Lower lobe of right lung (tissue), 2 donors: ENCODE data around the gene CTNNBL1. TPM values are rescaled to one million over a fixed set of nuclear protein-coding genes. Genes with fewer than 3 reads are reported as not detected.

Experiments used
- ATAC-seq, 2 donors: fragments of 200-7000 bp; cut with Tn5 transposase; one replicate each; pipeline ENCODE4 v1.9.1; 2020 to 2022; ENCODE audit warnings: mild to moderate bottlenecking in 2 of 2, moderate library complexity in 2 of 2
- DNase-seq: peaks from one replicate; pipeline ENCODE4 v3.0.0-alpha.2; 2020
- H3K27ac ChIP-seq: fragments of 200-600 bp; one replicate; pipeline ENCODE4 v1.8.0; 2022
- H3K27me3 ChIP-seq: fragments of 200-600 bp; one replicate; pipeline ENCODE4 v1.8.0; 2022; ENCODE audit warnings: low read depth
- H3K36me3 ChIP-seq: fragments of 200-600 bp; one replicate; pipeline ENCODE4 v1.8.0; 2022; ENCODE audit warnings: mild to moderate bottlenecking
- H3K4me1 ChIP-seq: fragments of 200-600 bp; one replicate; pipeline ENCODE4 v1.8.0; 2022
- H3K4me3 ChIP-seq: fragments of 200-600 bp; one replicate; pipeline ENCODE4 v1.8.0; 2022; ENCODE audit warnings: mild to moderate bottlenecking
- H3K9me3 ChIP-seq: fragments of 200-600 bp; one replicate; pipeline ENCODE4 v1.8.0; 2022
- intact Hi-C: fragments of 100-400 bp; cut with DNase I; formaldehyde crosslinking; loops from one replicate; pipeline ENCODE4 v1.11.0; 2022
- total RNA-seq: library from RNA; stranded (reverse); fragmentation: NEBNext Ultra II Directional; extraction: Animal tissue kit (Norgen Biotek cat#: 25700); gene quantifications from one replicate; pipeline ENCODE4 v1.2.1, GENCODE V29; 2021
- TF ChIP-seq, protein P1 (sequence below): fragments of 200-600 bp; IDR thresholded peaks from one replicate; pipeline ENCODE4 v1.8.0; 2022; ENCODE audit warnings: antibody characterized with exemption, mild to moderate bottlenecking
- donor health status: DM: no; HTN: yes; CAD: no; lungs with severe emphysema.

The CTNNBL1 gene
- total RNA-seq, 1 donor from 2014 or later, result 52.3 TPM

GRCh38 chr20:37798312-37798711, 104.5 kb downstream of the CTNNBL1 start:
- H3K36me3 ChIP-seq, result peaks cover 37% of the 10 kb centered on the region

GRCh38 chr20:37800618-37801017, 106.8 kb downstream of the CTNNBL1 start:
- intact Hi-C loops, result no loop called here
- Histone ChIP-seq H3K36me3 (peaks cover 45% of the 10 kb centered on the region), H3K9me3 (no peaks in the 10 kb centered on the region), H3K4me1 (no peaks in the 10 kb centered on the region), H3K27me3 (no peaks in the 10 kb centered on the region), H3K4me3 (no peak overlapping the region), H3K27ac (no peak overlapping the region)
- ATAC-seq (no peak), DNase-seq (no peak)
- TF ChIP-seq, protein P1, sequence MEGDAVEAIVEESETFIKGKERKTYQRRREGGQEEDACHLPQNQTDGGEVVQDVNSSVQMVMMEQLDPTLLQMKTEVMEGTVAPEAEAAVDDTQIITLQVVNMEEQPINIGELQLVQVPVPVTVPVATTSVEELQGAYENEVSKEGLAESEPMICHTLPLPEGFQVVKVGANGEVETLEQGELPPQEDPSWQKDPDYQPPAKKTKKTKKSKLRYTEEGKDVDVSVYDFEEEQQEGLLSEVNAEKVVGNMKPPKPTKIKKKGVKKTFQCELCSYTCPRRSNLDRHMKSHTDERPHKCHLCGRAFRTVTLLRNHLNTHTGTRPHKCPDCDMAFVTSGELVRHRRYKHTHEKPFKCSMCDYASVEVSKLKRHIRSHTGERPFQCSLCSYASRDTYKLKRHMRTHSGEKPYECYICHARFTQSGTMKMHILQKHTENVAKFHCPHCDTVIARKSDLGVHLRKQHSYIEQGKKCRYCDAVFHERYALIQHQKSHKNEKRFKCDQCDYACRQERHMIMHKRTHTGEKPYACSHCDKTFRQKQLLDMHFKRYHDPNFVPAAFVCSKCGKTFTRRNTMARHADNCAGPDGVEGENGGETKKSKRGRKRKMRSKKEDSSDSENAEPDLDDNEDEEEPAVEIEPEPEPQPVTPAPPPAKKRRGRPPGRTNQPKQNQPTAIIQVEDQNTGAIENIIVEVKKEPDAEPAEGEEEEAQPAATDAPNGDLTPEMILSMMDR, result no peak

More at GRCh38 chr20:37798312-37798711, 104.5 kb downstream of the CTNNBL1 start:
- DNase-seq, result no peak
- no peaks in the 10 kb centered on the region for H3K27me3 ChIP-seq
- no peak for ATAC-seq
- no peak overlapping the region for H3K4me3 ChIP-seq
- intact Hi-C loops, result no loop called here
- no peaks in the 10 kb centered on the region for H3K9me3 ChIP-seq
- TF ChIP-seq, protein P1, result no peak
- no peak overlapping the region for H3K27ac ChIP-seq
- no peaks in the 10 kb centered on the region for H3K4me1 ChIP-seq

DNA sequence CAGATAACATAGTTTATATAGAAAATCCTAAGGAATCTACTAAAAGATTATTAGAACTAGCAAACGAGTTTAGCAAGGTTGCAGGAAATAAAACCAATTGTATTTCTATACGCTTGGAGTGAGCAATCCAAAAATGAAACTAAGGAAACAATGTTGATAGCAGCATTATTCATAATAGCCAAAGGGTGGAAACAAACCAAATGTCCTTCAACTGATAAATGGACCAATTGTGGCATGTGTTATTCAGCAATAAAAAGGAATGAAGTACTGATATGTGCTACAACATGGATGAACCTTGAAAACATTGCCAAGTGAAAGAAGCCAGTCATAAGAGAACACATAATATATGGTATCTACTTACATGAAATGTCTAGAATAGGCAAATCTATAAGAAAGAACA, 108.1 kb downstream of the CTNNBL1 start:
- TF ChIP-seq, protein P1, result no peak
- ATAC-seq (no peak), DNase-seq (no peak)
- no peaks in the 10 kb centered on the region for H3K4me1 ChIP-seq
- intact Hi-C loops, result no loop called here
- no peak overlapping the region for H3K4me3 ChIP-seq
- peaks cover 42% of the 10 kb centered on the region for H3K36me3 ChIP-seq
- no peak overlapping the region for H3K27ac ChIP-seq
- no peaks in the 10 kb centered on the region for H3K9me3 ChIP-seq
- no peaks in the 10 kb centered on the region for H3K27me3 ChIP-seq

- no peak overlapping the region for H3K27ac ChIP-seq
- peaks cover 7% of the 10 kb centered on the region for H3K4me1 ChIP-seq
- DNase-seq (no peak), ATAC-seq (no peak)
- TF ChIP-seq, protein P1, result no peak
- no peaks in the 10 kb centered on the region for H3K27me3 ChIP-seq
- peaks cover 44% of the 10 kb centered on the region for H3K36me3 ChIP-seq
- no peaks in the 10 kb centered on the region for H3K9me3 ChIP-seq
- no peak overlapping the region for H3K4me3 ChIP-seq
- intact Hi-C loops, result no loop called here
Observed at GRCh38 chr20:37803438-37804307, 109.8 kb downstream of the CTNNBL1 start.

DNA sequence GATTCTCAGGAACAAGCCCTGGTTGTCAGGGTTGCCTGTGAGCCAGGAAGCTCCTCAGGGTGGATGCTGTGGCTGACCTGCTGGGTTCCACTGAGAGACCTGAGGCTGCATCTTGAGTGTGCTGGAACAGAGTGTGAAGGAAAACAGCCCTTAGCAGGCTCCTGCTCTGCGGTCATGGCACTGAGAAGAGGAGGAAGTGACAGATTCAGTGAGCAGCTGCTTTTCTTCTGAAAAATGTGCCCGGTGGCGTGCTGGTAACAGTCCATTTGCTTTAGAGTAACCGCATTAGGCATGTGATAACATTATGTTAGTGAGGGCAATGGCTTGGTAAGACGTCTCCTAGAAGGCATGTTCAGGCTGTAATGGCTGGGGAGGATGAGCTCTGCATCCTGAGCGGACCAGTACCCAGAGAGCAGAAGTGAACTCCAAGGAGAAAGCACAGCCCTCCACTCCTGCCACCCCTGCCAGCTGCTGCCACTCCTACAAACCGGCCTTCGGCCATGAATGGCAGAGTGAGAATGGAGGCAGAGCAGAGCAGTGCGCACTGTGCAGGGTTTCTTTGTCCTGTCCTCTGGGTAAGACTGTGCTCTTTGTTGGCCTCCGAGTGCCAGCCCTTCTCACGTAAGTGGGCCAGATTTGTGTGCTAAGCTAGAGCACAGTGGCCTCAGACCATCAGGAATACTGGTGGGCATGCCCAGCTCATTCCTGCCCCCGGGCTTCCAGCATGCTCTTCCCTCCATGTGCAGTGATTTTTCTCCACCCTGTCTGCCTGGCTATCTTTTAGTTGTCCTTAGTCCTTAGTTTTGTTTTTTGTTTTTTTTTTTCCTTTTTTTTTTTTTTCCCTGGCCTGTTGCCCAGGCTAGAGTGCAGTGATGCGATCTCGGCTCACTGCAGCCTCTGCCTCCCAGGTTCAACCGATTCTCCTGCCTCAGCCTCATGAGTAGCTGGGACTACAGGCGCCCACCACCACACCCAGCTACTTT, 111.0 kb downstream of the CTNNBL1 start:
- H3K4me1 ChIP-seq, result peaks cover 7% of the 10 kb centered on the region
- H3K9me3 ChIP-seq, result no peaks in the 10 kb centered on the region
- H3K27ac ChIP-seq, result no peak overlapping the region
- H3K4me3 ChIP-seq, result no peak overlapping the region
- H3K27me3 ChIP-seq, result no peaks in the 10 kb centered on the region
- intact Hi-C loops, result no loop called here
- ATAC-seq (peak; percentile 19 to 47), DNase-seq (no peak)
- H3K36me3 ChIP-seq, result peaks cover 48% of the 10 kb centered on the region
- TF ChIP-seq, protein P1, result no peak
